GM19397 (cell line): Measurements from ENCODE around the gene TOMM7.
A peak's percentile ranks its signal among the peaks of the same experiment; 100 is the strongest.
"Not testable (repeated sequence)": the region's sequence is repeated elsewhere in the genome, so short reads cannot be mapped to it uniquely, and the experiment has no call there.

Source experiments
- ATAC-seq: cut with Tn5 transposase; IDR thresholded peaks from one replicate; pipeline ENCODE4 v1.9.1; 2021; ENCODE audit warnings: mild to moderate bottlenecking, moderate library complexity; ENCODE audit not compliant: unreplicated experiment

The TOMM7 gene

GRCh38 chr7:22854158-22855048 lies 31.8 kb upstream of the TOMM7 start:
- ATAC-seq: peak; percentile 83

GRCh38 chr7:22853674-22854157 lies 31.1 kb upstream of the TOMM7 start:
- ATAC-seq: peak; percentile 20

- ATAC-seq: no peak
These were observed 30.5 kb upstream of the TOMM7 start for GRCh38 chr7:22853138-22853537.

GRCh38 chr7:22851145-22851544 lies 28.5 kb upstream of the TOMM7 start:
- no peak for ATAC-seq

GRCh38 chr7:22850394-22850793 lies 27.7 kb upstream of the TOMM7 start:
- ATAC-seq: not testable (repeated sequence)

GRCh38 chr7:22849662-22850061 lies 27.0 kb upstream of the TOMM7 start:
- ATAC-seq: no peak

- ATAC-seq: no peak
These were observed 26.5 kb upstream of the TOMM7 start for GRCh38 chr7:22849172-22849571.

- no peak for ATAC-seq
These were observed 24.3 kb upstream of the TOMM7 start for GRCh38 chr7:22846961-22847360.

GRCh38 chr7:22845221-22845834 lies 22.7 kb upstream of the TOMM7 start:
- ATAC-seq: no peak

GRCh38 chr7:22843681-22844309 lies 21.1 kb upstream of the TOMM7 start:
- ATAC-seq: no peak

- no peak for ATAC-seq
These were observed 20.3 kb upstream of the TOMM7 start for GRCh38 chr7:22842973-22843372.

- no peak for ATAC-seq
These were observed 19.8 kb upstream of the TOMM7 start for GRCh38 chr7:22842383-22842941.

- ATAC-seq: no peak
These were observed 19.3 kb upstream of the TOMM7 start for GRCh38 chr7:22841954-22842353.

GRCh38 chr7:22837308-22837707 lies 14.7 kb upstream of the TOMM7 start:
- no peak for ATAC-seq

GRCh38 chr7:22836506-22836905 lies 13.9 kb upstream of the TOMM7 start:
- not testable (repeated sequence) for ATAC-seq

GRCh38 chr7:22833957-22834356 lies 11.3 kb upstream of the TOMM7 start:
- ATAC-seq: no peak

GRCh38 chr7:22833113-22833855 lies 10.6 kb upstream of the TOMM7 start:
- ATAC-seq: no peak

GRCh38 chr7:22832401-22832800 lies 9.8 kb upstream of the TOMM7 start:
- ATAC-seq: no peak

- ATAC-seq: no peak
These were observed 9.1 kb upstream of the TOMM7 start for GRCh38 chr7:22831602-22832305.

- ATAC-seq: no peak
These were observed 4.9 kb upstream of the TOMM7 start for GRCh38 chr7:22827563-22827962.
